Esophagus muscularis mucosa (tissue), 4 donors: ENCODE data around the gene ARID5A. TPM values are rescaled to one million over a fixed set of nuclear protein-coding genes. Genes with fewer than 3 reads are reported as not detected.

Source experiments
- DNase-seq: peaks from one replicate; pipeline ENCODE4 v3.0.0-alpha.2; 2017; ENCODE audit errors: extremely low spot score
- H3K27ac ChIP-seq, 4 donors: fragments of 200-600 bp; sonication (generic); replicated peaks in 1 of 4; 1 replicate in 3 of 4; 2 replicates in 1 of 4; pipeline ENCODE4 v1.5.1; 2016 to 2019; ENCODE audit warnings: mild to moderate bottlenecking in 1 of 4
- H3K27me3 ChIP-seq, 4 donors: fragments of 200-600 bp; sonication (generic); one replicate each; pipeline versions ENCODE4 v1.5.1 to v1.6.0; 2016 to 2019
- H3K36me3 ChIP-seq, 4 donors: fragments of 200-600 bp; sonication (generic); one replicate each; pipeline ENCODE4 v1.5.1; 2016 to 2019
- H3K4me1 ChIP-seq, 4 donors: fragments of 200-600 bp; sonication (generic); one replicate each; pipeline ENCODE4 v1.5.1; 2016 to 2019
- H3K4me3 ChIP-seq, 4 donors: fragments of 200-600 bp; sonication (generic); 1 replicate in 2 of 4; 2 replicates in 2 of 4; pipeline ENCODE4 v1.5.1; 2016 to 2019; ENCODE audit warnings: mild to moderate bottlenecking in 4 of 4, moderate library complexity in 1 of 4
- H3K9me3 ChIP-seq, 4 donors: fragments of 200-600 bp; sonication (generic); 1 replicate in 3 of 4; 2 replicates in 1 of 4; pipeline ENCODE4 v1.5.1; 2016 to 2019
- CTCF ChIP-seq, 3 experiments: fragments of 200-600 bp in 2 of 3; fragments of 450-650 bp in 1 of 3; sonication (generic) in 2 of 3; IDR thresholded peaks; one replicate each; pipeline ENCODE4 v1.5.1; 2017 to 2019; ENCODE audit warnings: antibody characterized with exemption in 3 of 3, mild to moderate bottlenecking in 2 of 3, moderate library complexity in 1 of 3
- EP300 ChIP-seq: sonication (generic); formaldehyde crosslinking; IDR thresholded peaks from one replicate; pipeline ENCODE4 v1.6.1; 2017; ENCODE audit warnings: antibody characterized with exemption
- POLR2A ChIP-seq: fragments of 450-650 bp; IDR thresholded peaks from one replicate; pipeline ENCODE4 v1.6.1; 2017; ENCODE audit warnings: antibody characterized with exemption, moderate library complexity, mild to moderate bottlenecking, low read depth
- POLR2AphosphoS5 ChIP-seq, 2 donors: sonication (generic); formaldehyde crosslinking; IDR thresholded peaks; one replicate each; pipeline ENCODE4 v1.6.1; 2017; ENCODE audit warnings: antibody characterized with exemption in 2 of 2
- WGBS: methylation state at CpG from one replicate; pipeline ENCODE4 v1.1.5; 2018; 5-methylcytosine and 5-hydroxymethylcytosine counted together
- intact Hi-C: fragments of 100-400 bp; cut with DNase I; formaldehyde crosslinking; loops from one replicate; pipeline ENCODE4 v1.15.1; 2023
- total RNA-seq, 4 donors: library from RNA; depleted of rRNA; stranded (reverse); fragments of >200 nt; gene quantifications; one replicate each; pipeline versions ENCODE4 v1.1.0 to v1.2.1, GENCODE V29; 2016

ARID5A gene
- total RNA-seq, 4 donors from 2014 or later: 26.2 to 238 (median 70.7) TPM

GRCh38 chr2:96558485-96558884 lies 21.9 kb downstream of the ARID5A start:
- WGBS: 90% methylated on average over 8 of the region's 8 CpGs
- no peak for TF ChIP-seq EP300
- no peak for TF ChIP-seq CTCF (IDR thresholded peaks at IDR 0.05)
- TF ChIP-seq POLR2AphosphoS5 (IDR thresholded peaks at IDR 0.05): no peak
- TF ChIP-seq POLR2A: no peak
- no peak for DNase-seq
- intact Hi-C loops: no loop called here
- Histone ChIP-seq H3K27ac (no peak overlapping the region), H3K4me3 (no peak overlapping the region), H3K27me3 (no peaks in the 10 kb centered on the region), H3K4me1 (peaks cover 8 to 15% (median 13%) of the 10 kb centered on the region in 4 donors), H3K36me3 (peaks cover 0 to 2% (median 0%) of the 10 kb centered on the region in 4 donors), H3K9me3 (no peaks in the 10 kb centered on the region)

GRCh38 chr2:96564026-96564425 lies 27.5 kb downstream of the ARID5A start:
- TF ChIP-seq POLR2AphosphoS5 (IDR thresholded peaks at IDR 0.05) (no peak), EP300 (no peak), POLR2A (no peak), CTCF (IDR thresholded peaks at IDR 0.05) (no peak)
- Histone ChIP-seq H3K4me3 (no peak overlapping the region), H3K36me3 (no peaks in the 10 kb centered on the region), H3K27me3 (no peaks in the 10 kb centered on the region), H3K27ac (no peak overlapping the region), H3K9me3 (no peaks in the 10 kb centered on the region), H3K4me1 (no peaks in the 10 kb centered on the region)
- 50% methylated on average over 2 of the region's 4 CpGs for WGBS
- intact Hi-C loops: no loop called here
- no peak for DNase-seq

GRCh38 chr2:96564563-96564962 lies 28.0 kb downstream of the ARID5A start:
- intact Hi-C loops: no loop called here
- 96% methylated on average over 3 of the region's 3 CpGs for WGBS
- Histone ChIP-seq H3K27me3 (no peaks in the 10 kb centered on the region), H3K4me3 (no peak overlapping the region), H3K9me3 (no peaks in the 10 kb centered on the region), H3K36me3 (no peaks in the 10 kb centered on the region), H3K27ac (no peak overlapping the region), H3K4me1 (no peaks in the 10 kb centered on the region)
- no peak for TF ChIP-seq CTCF (IDR thresholded peaks at IDR 0.05)
- no peak for TF ChIP-seq POLR2AphosphoS5 (IDR thresholded peaks at IDR 0.05)
- no peak for TF ChIP-seq EP300
- no peak for TF ChIP-seq POLR2A
- DNase-seq: no peak

GRCh38 chr2:96565111-96565510 lies 28.6 kb downstream of the ARID5A start:
- Histone ChIP-seq H3K4me1 (no peaks in the 10 kb centered on the region), H3K27me3 (no peaks in the 10 kb centered on the region), H3K4me3 (no peak overlapping the region), H3K36me3 (no peaks in the 10 kb centered on the region), H3K9me3 (no peaks in the 10 kb centered on the region), H3K27ac (no peak overlapping the region)
- intact Hi-C loops: no loop called here
- WGBS: 69% methylated on average over 5 of the region's 5 CpGs
- no peak for DNase-seq
- TF ChIP-seq CTCF (IDR thresholded peaks at IDR 0.05) (no peak), POLR2AphosphoS5 (IDR thresholded peaks at IDR 0.05) (no peak), EP300 (no peak), POLR2A (no peak)

GRCh38 chr2:96568094-96568493 lies 31.5 kb downstream of the ARID5A start:
- H3K9me3 ChIP-seq: no peaks in the 10 kb centered on the region
- TF ChIP-seq POLR2AphosphoS5 (IDR thresholded peaks at IDR 0.05) (no peak), POLR2A (no peak), EP300 (no peak), CTCF (IDR thresholded peaks at IDR 0.05) (no peak)
- 91% methylated on average over 3 of the region's 3 CpGs for WGBS
- DNase-seq: no peak
- H3K27ac ChIP-seq: no peak overlapping the region
- no peak overlapping the region for H3K4me3 ChIP-seq
- peaks cover 0 to 3% (median 0%) of the 10 kb centered on the region in 4 donors for H3K36me3 ChIP-seq
- intact Hi-C loops: no loop called here
- no peaks in the 10 kb centered on the region for H3K27me3 ChIP-seq
- no peaks in the 10 kb centered on the region for H3K4me1 ChIP-seq
